Measurements from ENCODE around the gene USF2. TPM values are rescaled to one million over a fixed set of nuclear protein-coding genes. Genes with fewer than 3 reads are reported as not detected.

The USF2 gene
- total and polyA plus RNA-seq, 2 of the 8 experiments (the other 6 are each of a cell fraction or from before 2014, with no cell fraction given), result 74.1 to 109 TPM

- no peak overlapping the region for H4K5ac ChIP-seq (ENCODE audit: insufficient read length, low read depth, low read length)
- H3K18ac ChIP-seq (ENCODE audit: extremely low read depth, low read length), result no peak overlapping the region
- H3K4me1 ChIP-seq (replicated peaks in 1 of 4; ENCODE audit: control insufficient read depth in 3 of 4, insufficient read depth in 4 of 4, low read length in 3 of 4), result no peaks in the 10 kb centered on the region
- POLR2A ChIA-PET (ENCODE audit: partially characterized antibody), result no interaction called here
- H3K23me2 ChIP-seq (ENCODE audit: low read depth, low read length), result no peaks in the 10 kb centered on the region
- no peak overlapping the region for H2AK5ac ChIP-seq (ENCODE audit: low read depth, low read length)
- H2AFZ ChIP-seq (ENCODE audit: low read length), result no peak overlapping the region
- no peak overlapping the region for H2BK120ac ChIP-seq (replicated peaks; ENCODE audit: low read depth, low read length)
- H2BK15ac ChIP-seq (ENCODE audit: low read length), result no peak overlapping the region; the same call in 1 of the 2 replicates
- TF ChIP-seq BRCA1 (IDR thresholded peaks at IDR 0.05; ENCODE audit: low read depth, low read length) (no peak), JUN (IDR thresholded peaks at IDR 0.05; ENCODE audit: low read depth, low read length) (no peak), NANOG (IDR thresholded peaks at IDR 0.05; ENCODE audit: insufficient read depth, low read depth, low read length, poor library complexity, severe bottlenecking) (no peak), TEAD4 (IDR thresholded peaks at IDR 0.05; ENCODE audit: low read depth, low read length) (no peak), RXRA (IDR thresholded peaks at IDR 0.05; ENCODE audit: insufficient read depth, low read depth, low read length) (no peak), CEBPB (IDR thresholded peaks at IDR 0.05; ENCODE audit: low read depth, low read length) (no peak), POLR2A (IDR thresholded peaks at IDR 0.05; ENCODE audit: control extremely low read depth in 1 of 2, low read depth in 2 of 2, low read length in 2 of 2) (no peak), EP300 (IDR thresholded peaks at IDR 0.05; ENCODE audit: borderline replicate concordance in 1 of 2, low read depth in 2 of 2, low read length in 2 of 2) (no peak)
- no peak overlapping the region for H3K4ac ChIP-seq (replicated peaks; ENCODE audit: insufficient read length, low read depth, low read length)
- H3K36me3 ChIP-seq (ENCODE audit: control insufficient read depth in 2 of 4, insufficient read depth in 4 of 4, low read length in 3 of 4), result no peaks in the 10 kb centered on the region
- DNase-seq (ENCODE audit: low read depth in 1 of 2, low spot score in 2 of 2), result no peak
- H3K9me3 ChIP-seq (ENCODE audit: insufficient read depth in 2 of 2, low read depth in 1 of 2, low read length in 1 of 2), result peaks cover 0 to 2% of the 10 kb centered on the region in 2 experiments; a peak in 1 of 4 replicates
- H2BK20ac ChIP-seq (ENCODE audit: low read length), result no peak overlapping the region
- no peaks in the 10 kb centered on the region for H4K20me1 ChIP-seq (replicated peaks in 1 of 2; ENCODE audit: control insufficient read depth in 1 of 2, insufficient read depth in 2 of 2, low read length in 2 of 2)
- no peak overlapping the region for H4K91ac ChIP-seq (replicated peaks; ENCODE audit: insufficient read length, low read length)
- no peak overlapping the region for H3K56ac ChIP-seq (replicated peaks; ENCODE audit: insufficient read length, low read depth, low read length)
- H3K79me2 ChIP-seq (ENCODE audit: control insufficient read depth in 1 of 2, insufficient read depth in 2 of 2, low read length in 2 of 2), result no peaks in the 10 kb centered on the region
- H3K4me3 ChIP-seq (ENCODE audit: extremely low read depth in 1 of 4, insufficient read depth in 2 of 4, low read depth in 3 of 4, low read length in 4 of 4), result no peak overlapping the region
- CTCF ChIA-PET (ENCODE audit: partially characterized antibody), result interaction anchor here (0.6 to 0.9 kb wide), 3 partner anchors 11 to 91 kb away, joined by 3 read pairs; no protein-coding TSS in a partner anchor
- no peak overlapping the region for H2BK5ac ChIP-seq (ENCODE audit: low read depth, low read length)
- H3K27ac ChIP-seq (ENCODE audit: low read depth, low read length), result no peak overlapping the region
- no peak overlapping the region for H3K9ac ChIP-seq (replicated peaks in 1 of 4; ENCODE audit: extremely low read depth in 1 of 4, low read depth in 3 of 4, low read length in 3 of 4)
- H3K23ac ChIP-seq (ENCODE audit: insufficient read length), result no peak overlapping the region
- no peak overlapping the region for H2BK12ac ChIP-seq (ENCODE audit: low read depth, low read length)
- no peak overlapping the region for H4K8ac ChIP-seq (ENCODE audit: extremely low read depth, insufficient read depth, low read length)
- H3K27me3 ChIP-seq (replicated peaks in 1 of 4; ENCODE audit: control insufficient read depth in 3 of 4, extremely low read depth in 1 of 4, insufficient read depth in 3 of 4, low read length in 3 of 4), result 0 out of 7 replicates have a peak, but pooled peaks cover 0 to 1% (median 0%) of the 10 kb centered on the region in 4 experiments
- FAIRE-seq, result no peak
- 76% methylated on average over 5 of the region's 5 CpGs; no CpG with 5 or more reads in 1 of the 2 experiments for WGBS, 2 experiments (ENCODE audit: extremely low coverage in 1 of 2, insufficient coverage in 1 of 2, insufficient read length in 1 of 2, insufficient replicate concordance in 2 of 2, low coverage in 1 of 2, low lambda C conversion rate in 2 of 2, missing lambda C conversion rate in 1 of 2)
- no peaks in the 10 kb centered on the region for H3K79me1 ChIP-seq (ENCODE audit: low read depth, low read length)
- H3K4me2 ChIP-seq (ENCODE audit: insufficient read depth in 1 of 2, low read depth in 2 of 2, low read length in 2 of 2), result no peak overlapping the region
- H3K14ac ChIP-seq (ENCODE audit: insufficient read length), result no peak overlapping the region
Measured at GRCh38 chr19:35232912-35233311, 35.9 kb upstream of the USF2 start.

Data from H1 (cell line).